ENCODE data around the gene GSTM5. TPM values are rescaled to one million over a fixed set of nuclear protein-coding genes. Genes with fewer than 3 reads are reported as not detected.
"Not testable (repeated sequence)": the region's sequence is repeated elsewhere in the genome, so short reads cannot be mapped to it uniquely, and the experiment has no call there.

The GSTM5 gene
- total RNA-seq, 1 experiment from 2014 or later: not detected

DNA sequence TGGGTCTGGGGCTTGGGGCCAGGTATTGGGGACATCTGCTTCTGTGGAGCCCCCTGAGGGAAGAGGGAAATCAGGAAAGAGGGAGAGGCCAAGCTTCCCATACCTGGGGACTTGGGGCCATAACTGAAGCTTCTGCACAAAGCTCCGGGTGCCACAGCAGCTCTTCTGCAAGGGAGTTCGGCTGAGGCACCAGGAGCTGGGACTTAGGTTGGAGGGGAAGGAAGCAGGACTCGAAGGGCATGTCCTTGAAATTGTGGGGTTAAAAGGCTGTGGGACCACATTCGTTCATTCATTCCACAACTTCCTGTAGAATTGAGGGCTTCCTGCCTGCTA is 53.4 kb downstream of the GSTM5 start:
- Mint-ChIP-seq H3K36me3 (ENCODE audit: insufficient read depth, unreplicated experiment) (no peaks in the 10 kb centered on the region), H3K4me3 (ENCODE audit: unreplicated experiment) (no peak overlapping the region), H3K27me3 (ENCODE audit: insufficient read depth, unreplicated experiment) (no peaks in the 10 kb centered on the region), H3K27ac (ENCODE audit: low read depth, unreplicated experiment) (no peak overlapping the region), H3K9me3 (ENCODE audit: unreplicated experiment) (no peaks in the 10 kb centered on the region), H3K4me1 (ENCODE audit: insufficient read depth, unreplicated experiment) (peaks cover 9% of the 10 kb centered on the region)
- TF ChIP-seq, protein P1, sequence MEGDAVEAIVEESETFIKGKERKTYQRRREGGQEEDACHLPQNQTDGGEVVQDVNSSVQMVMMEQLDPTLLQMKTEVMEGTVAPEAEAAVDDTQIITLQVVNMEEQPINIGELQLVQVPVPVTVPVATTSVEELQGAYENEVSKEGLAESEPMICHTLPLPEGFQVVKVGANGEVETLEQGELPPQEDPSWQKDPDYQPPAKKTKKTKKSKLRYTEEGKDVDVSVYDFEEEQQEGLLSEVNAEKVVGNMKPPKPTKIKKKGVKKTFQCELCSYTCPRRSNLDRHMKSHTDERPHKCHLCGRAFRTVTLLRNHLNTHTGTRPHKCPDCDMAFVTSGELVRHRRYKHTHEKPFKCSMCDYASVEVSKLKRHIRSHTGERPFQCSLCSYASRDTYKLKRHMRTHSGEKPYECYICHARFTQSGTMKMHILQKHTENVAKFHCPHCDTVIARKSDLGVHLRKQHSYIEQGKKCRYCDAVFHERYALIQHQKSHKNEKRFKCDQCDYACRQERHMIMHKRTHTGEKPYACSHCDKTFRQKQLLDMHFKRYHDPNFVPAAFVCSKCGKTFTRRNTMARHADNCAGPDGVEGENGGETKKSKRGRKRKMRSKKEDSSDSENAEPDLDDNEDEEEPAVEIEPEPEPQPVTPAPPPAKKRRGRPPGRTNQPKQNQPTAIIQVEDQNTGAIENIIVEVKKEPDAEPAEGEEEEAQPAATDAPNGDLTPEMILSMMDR (IDR thresholded peaks at IDR 0.05; ENCODE audit: unreplicated experiment): no peak
- intact Hi-C loops (cut with micrococcal nuclease): no loop called here
- POLR2A ChIA-PET: no interaction called here
- CTCF ChIA-PET: interaction anchor here (0.9 to 1.9 kb wide), 3 partner anchors 9 to 126 kb away, joined by 3 to 7 read pairs (median 4); no protein-coding TSS in a partner anchor
- no TSS peak for BruUV-seq (replicated peaks)
- DNase-seq (ENCODE audit: unreplicated experiment): no peak

DNA sequence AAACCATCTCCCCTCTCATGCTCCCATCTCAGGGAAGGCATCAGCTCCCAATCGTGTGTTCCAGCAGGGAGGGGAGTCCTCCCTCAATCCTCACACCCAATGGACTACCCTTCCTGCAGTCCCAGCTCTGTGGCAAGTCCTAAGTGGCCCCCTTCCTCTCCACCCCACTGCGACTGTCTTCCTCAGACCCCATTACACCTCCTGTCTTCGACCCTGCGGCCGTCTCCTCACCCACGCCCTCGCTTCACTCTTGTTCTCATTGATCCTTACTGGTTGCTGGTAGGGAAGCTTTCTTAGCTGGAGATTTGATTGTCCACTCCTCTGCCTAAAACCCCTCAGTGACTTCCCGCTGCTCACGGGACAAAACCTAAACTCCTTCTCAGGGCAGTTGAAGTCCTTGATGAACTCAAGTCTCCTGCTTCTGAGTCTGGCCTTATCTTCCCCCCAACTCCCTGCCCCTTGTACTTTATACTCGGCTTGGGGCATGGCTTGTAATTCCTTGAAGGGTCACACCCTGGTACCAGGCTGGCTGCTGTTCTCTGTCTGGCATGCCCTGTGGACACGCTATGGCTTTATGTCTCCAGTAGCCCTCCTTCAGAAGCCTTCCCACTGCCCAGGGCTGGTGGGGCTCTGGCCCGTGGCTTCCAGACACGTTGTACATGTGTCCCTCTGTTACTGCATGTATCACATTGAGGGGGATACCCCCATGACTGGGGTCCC is 54.0 kb downstream of the GSTM5 start:
- peaks cover 9% of the 10 kb centered on the region for H3K4me1 Mint-ChIP-seq (ENCODE audit: insufficient read depth, unreplicated experiment)
- POLR2A ChIA-PET: no interaction called here
- DNase-seq (ENCODE audit: unreplicated experiment): no peak
- no peak overlapping the region for H3K27ac Mint-ChIP-seq (ENCODE audit: low read depth, unreplicated experiment)
- H3K27me3 Mint-ChIP-seq (ENCODE audit: insufficient read depth, unreplicated experiment): no peaks in the 10 kb centered on the region
- no peak overlapping the region for H3K4me3 Mint-ChIP-seq (ENCODE audit: unreplicated experiment)
- BruUV-seq (replicated peaks): no TSS peak
- TF ChIP-seq, protein P1 (IDR thresholded peaks at IDR 0.05; ENCODE audit: unreplicated experiment): no peak
- intact Hi-C loops (cut with micrococcal nuclease): no loop called here
- CTCF ChIA-PET: interaction anchor here (1.0 to 1.9 kb wide), 2 partner anchors 8 to 127 kb away, joined by 4 to 7 read pairs; no protein-coding TSS in a partner anchor
- H3K36me3 Mint-ChIP-seq (ENCODE audit: insufficient read depth, unreplicated experiment): no peaks in the 10 kb centered on the region
- no peaks in the 10 kb centered on the region for H3K9me3 Mint-ChIP-seq (ENCODE audit: unreplicated experiment)

DNA sequence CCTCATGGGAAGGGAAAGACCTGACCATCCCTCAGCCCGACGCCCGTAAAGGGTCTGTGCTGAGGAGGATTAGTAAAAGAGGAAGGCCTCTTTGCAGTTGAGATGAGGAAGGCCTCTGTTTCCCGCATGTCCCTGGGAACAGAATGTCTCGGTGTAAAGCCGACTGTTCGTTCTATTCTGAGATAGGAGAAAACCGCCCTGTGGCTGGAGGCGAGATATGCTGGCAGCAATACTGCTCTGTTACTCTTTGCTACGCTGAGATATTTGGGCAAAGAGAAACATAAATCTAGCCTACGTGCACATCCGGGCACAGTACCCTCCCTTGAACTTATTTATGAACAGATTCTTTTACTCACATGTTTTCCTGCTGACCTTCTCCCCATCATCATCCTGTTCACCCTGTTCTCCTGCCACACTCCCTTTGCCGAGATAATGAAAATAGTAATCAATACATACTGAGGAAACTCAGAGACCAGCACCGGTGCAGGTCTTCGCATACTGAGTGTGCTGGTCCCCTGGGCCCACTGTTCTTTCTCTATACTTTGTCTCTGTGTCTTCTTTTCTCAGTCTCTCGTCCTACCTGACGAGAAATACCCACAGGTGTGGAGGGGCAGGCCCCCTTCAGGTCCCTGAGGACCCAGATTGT is 55.1 kb downstream of the GSTM5 start:
- H3K9me3 Mint-ChIP-seq (ENCODE audit: unreplicated experiment): not testable (repeated sequence)

More for the DNA sequence above, 55.1 kb downstream of the GSTM5 start:
- DNase-seq (ENCODE audit: unreplicated experiment); H3K27ac Mint-ChIP-seq (ENCODE audit: low read depth, unreplicated experiment); H3K4me1 Mint-ChIP-seq (ENCODE audit: insufficient read depth, unreplicated experiment); H3K27me3 Mint-ChIP-seq (ENCODE audit: insufficient read depth, unreplicated experiment); H3K4me3 Mint-ChIP-seq (ENCODE audit: unreplicated experiment); H3K36me3 Mint-ChIP-seq (ENCODE audit: insufficient read depth, unreplicated experiment); intact Hi-C loops (cut with micrococcal nuclease); POLR2A ChIA-PET; CTCF ChIA-PET; BruUV-seq (replicated peaks): not testable (repeated sequence)

Other genes starting within 250 kb of the GSTM5 start
- gene SYPL2, start 245.7 kb upstream of the GSTM5 start, total RNA-seq (2022): not detected in 2 replicates
- gene ATXN7L2, start 228.3 kb upstream of the GSTM5 start, total RNA-seq (2022): 3.8 and 7.3 TPM in 2 replicates
- gene CYB561D1, start 218.2 kb upstream of the GSTM5 start, total RNA-seq (2022): 6.9 and 7.8 TPM in 2 replicates
- gene AMIGO1, start 202.5 kb upstream of the GSTM5 start, total RNA-seq (2022): 0.21 and 0.29 TPM in 2 replicates
- gene GPR61, start 172.4 kb upstream of the GSTM5 start, total RNA-seq (2022): not detected in 2 replicates
- gene GNAI3, start 163.6 kb upstream of the GSTM5 start, total RNA-seq (2022): 8.0 and 8.6 TPM in 2 replicates
- gene GNAT2, start 92.6 kb upstream of the GSTM5 start, total RNA-seq (2022): not detected in 2 replicates
- gene AMPD2, start 92.4 kb upstream of the GSTM5 start, total RNA-seq (2022): 49.5 and 52.6 TPM in 2 replicates
- 4.7 and 5.8 TPM in 2 replicates for gene GSTM4, start 56.2 kb upstream of the GSTM5 start, total RNA-seq (2022)
- gene GSTM2, start 44.2 kb upstream of the GSTM5 start, total RNA-seq (2022): 0.70 and 1.4 TPM in 2 replicates
- gene GSTM1, start 24.4 kb upstream of the GSTM5 start, total RNA-seq (2022): not detected in 2 replicates
- not detected in 2 replicates for gene GSTM3, start 28.8 kb downstream of the GSTM5 start, total RNA-seq (2022)
- not detected in 2 replicates for gene EPS8L3, start 51.7 kb downstream of the GSTM5 start, total RNA-seq (2022)
- gene CSF1, start 198.6 kb downstream of the GSTM5 start, total RNA-seq (2022): 6.3 and 11.7 TPM in 2 replicates